ENCODE results near the gene ZNFX1.
A peak's percentile ranks its signal among the peaks of the same experiment; 100 is the strongest.
"Not testable (repeated sequence)": the region's sequence is repeated elsewhere in the genome, so short reads cannot be mapped to it uniquely, and the experiment has no call there.

The ZNFX1 gene

GRCh38 chr20:49247792-49248191, 30.1 kb downstream of the ZNFX1 start:
- DNase-seq: no peak

DNA sequence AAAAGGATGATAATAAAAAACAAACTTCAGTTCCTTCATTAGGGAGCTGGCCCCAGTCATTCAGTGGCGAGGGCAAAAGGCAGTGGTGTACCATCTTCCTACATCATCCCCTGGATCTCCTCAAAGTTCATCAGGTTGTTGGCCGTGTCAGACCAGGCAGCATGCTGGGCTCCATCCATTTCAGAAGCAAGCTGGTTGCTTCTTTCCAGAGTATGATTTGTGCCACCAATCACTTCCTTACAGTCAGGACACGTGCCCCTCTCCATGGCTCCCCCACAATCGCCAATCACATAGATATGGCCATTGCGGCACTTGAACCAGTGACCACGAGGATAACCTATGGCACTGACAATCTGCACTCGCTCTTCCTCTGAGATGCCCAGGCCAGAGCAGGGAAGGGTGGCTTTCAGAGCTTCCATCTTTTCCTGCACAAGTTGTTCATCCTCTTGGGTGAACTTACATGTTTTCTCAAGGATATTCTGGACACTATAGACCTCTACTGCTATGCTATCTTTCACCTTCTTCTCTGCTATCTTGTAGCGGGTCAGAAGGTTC, 30.6 kb downstream of the ZNFX1 start:
- no peak for DNase-seq

GRCh38 chr20:49245921-49246740, 31.7 kb downstream of the ZNFX1 start:
- no peak for DNase-seq

DNA sequence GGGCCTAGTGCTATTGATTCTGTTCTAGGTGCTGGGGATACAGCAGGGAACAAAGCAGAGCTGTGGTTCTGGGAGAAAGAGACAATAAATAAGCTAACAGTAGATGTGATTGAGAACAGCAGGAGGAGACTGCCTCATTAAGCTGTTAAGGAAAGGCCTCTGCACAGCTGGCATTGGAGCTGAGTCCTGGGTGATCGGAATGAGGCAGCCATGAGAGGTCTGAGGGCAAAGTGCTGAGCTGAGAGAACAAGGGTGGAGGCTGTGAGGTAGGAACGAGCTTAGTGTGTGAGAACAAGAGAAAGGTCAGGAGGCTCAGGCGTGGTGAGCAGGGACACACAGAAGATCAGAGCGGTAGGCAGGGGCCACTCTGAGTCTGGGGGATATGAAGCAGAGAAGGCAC, 40.3 kb downstream of the ZNFX1 start:
- no peak for DNase-seq

GRCh38 chr20:49236301-49236700, 41.6 kb downstream of the ZNFX1 start:
- no peak for DNase-seq

DNA sequence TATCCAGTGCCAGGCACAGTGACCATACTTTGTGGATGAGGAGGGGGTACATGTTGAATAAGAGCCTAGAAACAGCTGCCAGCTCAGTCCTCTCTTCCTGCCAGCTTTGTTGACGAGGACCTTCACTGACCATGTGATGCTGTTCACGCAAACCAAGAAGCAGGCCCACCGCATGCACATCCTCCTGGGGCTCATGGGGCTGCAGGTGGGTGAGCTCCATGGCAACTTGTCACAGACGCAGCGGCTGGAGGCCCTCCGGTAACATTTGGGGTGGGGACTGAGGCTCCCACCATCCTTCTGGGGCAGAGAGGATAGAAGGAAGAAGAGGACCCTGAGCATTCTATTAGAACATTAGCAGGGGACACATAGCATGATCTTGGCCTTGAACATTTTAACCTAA, 43.0 kb downstream of the ZNFX1 start:
- DNase-seq: no peak

GRCh38 chr20:49233226-49233625, 44.6 kb downstream of the ZNFX1 start:
- no peak for DNase-seq

- DNase-seq: no peak
Observed at GRCh38 chr20:49231471-49231870, 46.4 kb downstream of the ZNFX1 start.

GRCh38 chr20:49230561-49231133, 47.2 kb downstream of the ZNFX1 start:
- DNase-seq: no peak

DNA sequence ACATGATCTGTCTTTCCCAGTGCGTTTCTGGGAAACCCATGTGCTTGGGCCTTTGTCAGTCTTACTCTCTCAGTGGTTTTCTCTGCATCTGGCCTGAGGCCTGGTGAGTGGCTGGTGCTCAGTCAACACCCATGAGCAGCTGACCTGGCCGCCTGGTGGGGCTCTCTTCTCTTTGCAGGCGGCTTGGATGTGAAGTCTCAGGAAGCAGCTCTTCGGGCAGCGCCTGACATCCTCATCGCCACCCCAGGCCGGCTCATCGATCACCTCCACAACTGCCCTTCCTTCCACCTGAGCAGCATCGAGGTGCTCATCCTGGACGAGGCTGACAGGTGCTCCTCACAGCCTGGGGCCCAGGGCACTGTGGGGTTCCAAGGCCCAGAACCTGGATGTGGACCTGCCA, 47.8 kb downstream of the ZNFX1 start:
- DNase-seq: no peak

- no peak for DNase-seq
Observed at GRCh38 chr20:49229381-49229780, 48.5 kb downstream of the ZNFX1 start.

DNA sequence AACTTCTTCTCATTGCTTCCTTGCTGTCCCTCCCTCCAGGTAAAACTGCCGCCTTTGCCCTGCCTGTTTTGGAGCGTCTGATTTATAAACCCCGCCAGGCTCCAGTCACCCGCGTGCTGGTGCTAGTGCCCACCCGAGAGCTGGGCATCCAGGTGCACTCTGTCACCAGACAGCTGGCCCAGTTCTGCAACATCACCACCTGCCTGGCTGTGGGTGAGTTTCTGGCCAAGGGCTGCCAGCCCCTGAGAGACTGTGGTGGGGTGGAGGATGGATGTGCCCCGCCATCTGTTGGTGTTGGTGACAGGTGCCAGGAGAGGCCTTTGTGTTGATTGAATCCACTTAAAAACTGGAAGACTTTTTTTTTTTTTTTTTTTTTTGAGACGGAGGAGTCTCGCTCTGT, 49.2 kb downstream of the ZNFX1 start:
- no peak for DNase-seq

- DNase-seq: no peak
Observed at GRCh38 chr20:49225896-49226295, 52.0 kb downstream of the ZNFX1 start.

DNA sequence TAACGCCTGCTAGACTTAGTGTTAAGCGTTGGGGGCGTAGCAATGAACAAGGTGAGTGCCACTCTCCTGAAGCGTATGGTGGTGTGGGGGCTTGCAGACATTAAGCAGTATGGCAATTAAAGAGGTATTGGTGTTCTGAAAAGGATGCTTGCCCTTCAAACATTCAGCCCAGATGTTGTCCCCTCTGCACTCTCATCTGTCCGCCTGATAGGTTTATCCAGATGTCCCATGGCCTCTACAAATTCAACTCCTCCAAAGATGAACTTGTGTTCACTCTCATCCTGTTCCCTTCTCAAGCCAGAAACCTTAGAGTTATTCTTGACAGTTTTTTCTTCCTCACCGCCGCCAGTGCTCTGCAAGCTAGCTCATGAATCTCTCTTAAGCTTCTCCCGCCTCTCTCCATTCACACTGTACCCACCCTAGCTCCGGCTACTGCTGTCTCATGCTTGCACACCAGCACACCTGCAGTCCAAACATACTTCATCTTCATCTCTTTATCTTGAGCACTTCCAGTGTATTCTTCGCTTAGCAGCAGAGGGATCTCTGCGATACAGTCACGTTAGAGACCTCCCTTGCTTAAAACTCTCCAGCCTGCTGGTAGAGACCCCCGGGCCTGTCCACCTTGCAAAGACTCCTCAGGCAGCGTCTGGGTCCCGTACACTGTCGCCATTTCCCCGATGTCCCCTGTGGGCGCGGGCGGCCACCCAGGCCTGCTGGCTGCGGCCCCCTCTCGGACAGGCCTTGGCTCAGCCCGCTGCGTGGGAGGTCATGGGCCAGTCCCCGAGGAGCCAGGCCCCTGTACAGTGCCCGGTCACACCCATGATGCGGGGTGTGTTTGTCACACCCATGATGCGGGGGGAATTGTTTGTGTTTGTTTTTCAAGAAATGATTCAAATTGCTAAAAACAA, 57.7 kb downstream of the ZNFX1 start:
- no peak for DNase-seq

DNA sequence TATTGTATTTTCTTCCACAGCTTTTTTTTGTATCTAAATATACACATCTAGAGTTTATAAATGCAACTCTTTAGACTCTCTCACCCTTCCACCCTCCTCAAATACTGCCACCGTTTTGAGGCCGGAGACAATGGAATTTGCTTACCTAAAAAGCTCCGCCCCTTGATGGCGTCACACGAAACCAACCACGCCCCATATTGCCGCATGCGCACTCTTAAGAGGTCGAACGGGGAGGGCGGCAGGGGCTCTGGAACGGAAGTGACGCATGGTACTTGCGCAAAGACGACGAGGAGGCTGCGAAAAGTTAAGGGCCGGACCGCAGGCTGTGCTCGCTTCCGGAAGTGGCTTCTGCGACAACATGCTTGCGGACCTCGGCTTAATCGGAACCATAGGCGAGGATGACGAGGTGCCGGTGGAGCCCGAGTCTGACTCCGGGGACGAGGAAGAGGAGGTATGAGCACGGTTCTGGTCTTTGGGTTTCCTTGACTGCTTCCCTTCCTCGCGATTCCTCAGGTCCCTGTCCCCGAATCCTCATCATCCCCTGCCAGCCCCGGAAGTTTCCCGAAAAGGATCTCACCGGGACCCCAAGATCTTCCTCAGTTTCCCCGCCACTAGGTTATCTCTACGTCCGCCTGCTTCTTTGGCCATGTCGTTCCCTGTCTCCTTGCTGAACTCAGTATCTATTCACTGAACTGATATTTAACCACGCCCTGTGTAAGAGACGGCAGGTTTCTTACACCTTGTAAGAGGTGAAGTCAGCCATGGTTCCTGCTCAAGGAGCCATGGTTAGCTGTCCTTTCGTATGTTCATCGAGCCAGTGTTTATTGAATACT, 58.5 kb downstream of the ZNFX1 start, which contains the start of gene DDX27:
TSS of gene DDX27 (plus strand) at position 326 of the 833 bp plus-strand sequence. CDS start at position 359, 33 bp downstream.
- peak; percentile 98 for DNase-seq

GRCh38 chr20:49218739-49219090, 59.1 kb downstream of the ZNFX1 start:
- not testable (repeated sequence) for DNase-seq

DNA sequence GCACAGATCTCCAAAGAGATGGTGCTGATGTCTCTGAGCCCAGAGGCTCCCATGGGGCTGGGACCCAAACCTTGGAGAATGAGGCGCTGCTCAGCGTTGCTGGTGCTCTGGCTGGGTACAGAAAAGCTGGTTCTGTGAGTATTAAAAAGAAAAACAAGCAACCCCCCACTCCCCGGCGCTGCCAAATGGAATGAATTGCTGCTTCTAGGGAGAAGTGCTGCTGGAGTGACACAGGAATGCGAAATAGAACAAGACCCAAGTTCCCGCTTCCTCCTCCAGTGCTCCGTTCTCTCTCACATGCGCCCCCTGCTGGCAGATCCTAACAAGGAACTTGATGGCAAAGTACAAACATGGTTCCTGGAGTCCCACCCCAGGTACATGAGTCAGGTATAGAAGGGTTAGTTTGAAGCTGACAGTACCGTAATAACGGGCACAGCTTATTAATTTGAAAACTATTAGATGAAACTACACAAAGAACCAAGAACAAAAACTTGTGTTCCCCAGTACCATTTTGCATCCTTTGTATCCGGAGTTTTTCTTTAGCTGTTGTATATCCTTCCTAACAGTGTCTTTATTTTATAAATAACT, 60.8 kb downstream of the ZNFX1 start:
- DNase-seq: peak; percentile 100

GRCh38 chr20:49215232-49215631, 62.6 kb downstream of the ZNFX1 start:
- no peak for DNase-seq

DNA sequence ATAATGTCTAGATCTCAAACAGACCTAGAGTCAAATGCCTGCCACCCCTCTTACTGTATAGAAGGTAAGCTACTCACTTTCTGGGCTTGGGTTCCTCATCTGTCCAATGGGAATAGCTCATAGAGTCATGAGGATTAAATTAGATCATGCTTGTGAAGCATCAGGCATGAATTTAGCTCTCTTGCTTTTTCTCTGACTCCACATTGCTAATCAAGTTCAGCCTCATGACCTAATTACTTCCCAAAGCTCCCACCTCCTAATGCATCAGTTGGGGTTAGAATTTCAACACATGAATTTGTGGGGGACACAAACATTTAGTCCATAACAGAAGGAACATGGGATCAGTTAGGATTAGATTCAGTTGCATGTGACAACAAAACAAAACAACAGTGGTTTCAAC, 63.3 kb downstream of the ZNFX1 start:
- no peak for DNase-seq

- no peak for DNase-seq
Observed at GRCh38 chr20:49210757-49211110, 67.1 kb downstream of the ZNFX1 start.

DNA sequence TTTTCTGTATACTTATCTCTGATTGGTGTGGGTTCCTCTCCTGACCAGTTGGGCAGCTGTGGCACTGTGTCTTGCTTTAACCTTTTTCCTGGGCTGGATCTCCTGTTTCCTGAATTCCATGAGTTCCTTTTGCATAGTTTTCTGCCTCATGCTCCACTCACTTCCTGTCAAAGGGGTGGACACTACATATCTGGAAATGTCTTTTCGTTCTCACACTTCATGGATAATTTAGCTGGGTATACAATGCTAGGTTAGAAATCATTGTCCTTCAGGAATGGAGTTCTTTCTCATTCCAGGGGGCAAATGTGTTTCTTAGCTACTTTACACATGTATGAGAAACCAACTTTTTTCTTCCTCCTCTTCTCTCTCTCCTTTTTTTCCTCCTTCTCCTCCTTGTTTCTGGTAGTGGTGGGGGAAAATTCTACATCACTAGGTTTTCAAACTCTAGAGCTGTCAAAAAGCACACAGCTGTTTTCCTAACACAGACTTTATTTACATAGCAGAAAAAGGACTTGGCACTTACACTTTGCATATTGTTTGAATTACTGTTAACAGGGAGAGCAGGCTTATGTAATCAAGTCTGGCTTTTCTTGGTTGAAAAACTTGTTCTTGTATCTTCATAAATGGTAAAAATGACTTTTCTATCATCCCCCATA, 67.6 kb downstream of the ZNFX1 start:
- DNase-seq: no peak

All from stimulated activated CD8-positive, alpha-beta memory T cell treated with anti-CD3 and anti-CD28 coated beads, Interleukin-4, amount 100 ng/mL, for 48 hours (primary cell).